H9 (cell line): ENCODE data around the gene ANKRD12. TPM values are rescaled to one million over a fixed set of nuclear protein-coding genes. Genes with fewer than 3 reads are reported as not detected.

ENCODE experiments used
- DNase-seq: peaks from one replicate; pipeline ENCODE4 v3.0.0-alpha.2; 2017
- H2AFZ ChIP-seq: one replicate; pipeline ENCODE4 v1.6.1; 2013; ENCODE audit warnings: mild to moderate bottlenecking, low read length, control low read depth, moderate library complexity
- H2AK5ac ChIP-seq: 2 replicates; pipeline ENCODE4 v1.6.1; 2013; ENCODE audit warnings: low read length, control low read depth, mixed read lengths; ENCODE audit not compliant: insufficient read length
- H2BK120ac ChIP-seq: one replicate; pipeline ENCODE4 v1.6.1; 2013; ENCODE audit warnings: low read depth, mild to moderate bottlenecking, low read length, control low read depth, inconsistent platforms; ENCODE audit not compliant: poor library complexity, severe bottlenecking
- H2BK12ac ChIP-seq: 2 replicates; pipeline ENCODE4 v1.6.1; 2013; ENCODE audit warnings: low read length, control low read depth, mixed read lengths, low read depth; ENCODE audit not compliant: insufficient read length
- H2BK15ac ChIP-seq: 2 replicates; pipeline ENCODE4 v1.6.1; 2013; ENCODE audit warnings: low read depth, low read length, control low read depth
- H2BK20ac ChIP-seq: one replicate; pipeline ENCODE4 v1.6.1; 2013; ENCODE audit warnings: low read depth, mild to moderate bottlenecking, low read length, control low read depth, inconsistent platforms; ENCODE audit not compliant: poor library complexity, severe bottlenecking
- H2BK5ac ChIP-seq: 2 replicates; pipeline ENCODE4 v1.6.1; 2013; ENCODE audit warnings: low read length, control low read depth, mixed read lengths; ENCODE audit not compliant: insufficient read length
- H3K14ac ChIP-seq: 2 replicates; pipeline ENCODE4 v1.6.1; 2013; ENCODE audit warnings: low read length, control low read depth; ENCODE audit not compliant: insufficient read depth
- H3K18ac ChIP-seq: 2 replicates; pipeline ENCODE4 v1.6.1; 2013; ENCODE audit warnings: low read depth, mild to moderate bottlenecking, mixed read lengths, low read length, control low read depth; ENCODE audit not compliant: insufficient read length
- H3K23ac ChIP-seq: 2 replicates; pipeline ENCODE4 v1.6.1; 2013; ENCODE audit warnings: low read length, control low read depth, mixed read lengths, low read depth; ENCODE audit not compliant: insufficient read length
- H3K23me2 ChIP-seq: 2 replicates; pipeline ENCODE4 v1.6.1; 2013; ENCODE audit warnings: low read depth, mild to moderate bottlenecking, mixed read lengths, low read length, control low read depth; ENCODE audit not compliant: insufficient read length, poor library complexity, severe bottlenecking
- H3K27ac ChIP-seq: 2 replicates; pipeline ENCODE4 v1.5.1; 2013; ENCODE audit warnings: low read length, control low read depth, mixed read lengths, low read depth; ENCODE audit not compliant: insufficient read length
- H3K27me3 ChIP-seq: 2 replicates; pipeline ENCODE4 v1.6.1; 2013; ENCODE audit warnings: low read length, control low read depth, inconsistent platforms; ENCODE audit not compliant: insufficient read depth
- H3K4ac ChIP-seq: 2 replicates; pipeline ENCODE4 v1.6.1; 2013; ENCODE audit warnings: low read depth, mild to moderate bottlenecking, control low read depth, inconsistent platforms, low read length, moderate library complexity
- H3K4me1 ChIP-seq: 2 replicates; pipeline ENCODE4 v1.6.1; 2013; ENCODE audit warnings: low read length, control low read depth, inconsistent platforms; ENCODE audit not compliant: insufficient read depth
- H3K4me2 ChIP-seq: 2 replicates; pipeline ENCODE4 v1.6.1; 2013; ENCODE audit warnings: low read length, control low read depth, mixed read lengths; ENCODE audit not compliant: insufficient read length, insufficient read depth
- H3K56ac ChIP-seq: 2 replicates; pipeline ENCODE4 v1.6.1; 2013; ENCODE audit warnings: low read depth, mild to moderate bottlenecking, mixed read lengths, low read length, control low read depth; ENCODE audit not compliant: insufficient read length
- H3K79me1 ChIP-seq: 2 replicates; pipeline ENCODE4 v1.6.1; 2013; ENCODE audit warnings: low read depth, mild to moderate bottlenecking, moderate library complexity, low read length, control low read depth, inconsistent platforms; ENCODE audit not compliant: insufficient read depth, poor library complexity, severe bottlenecking
- H3K79me2 ChIP-seq: 2 replicates; pipeline ENCODE4 v1.6.1; 2013; ENCODE audit warnings: low read length, control low read depth, inconsistent platforms; ENCODE audit not compliant: insufficient read depth
- H3K9ac ChIP-seq: 2 replicates; pipeline ENCODE4 v1.6.1; 2013; ENCODE audit warnings: low read length, control low read depth, mixed read lengths; ENCODE audit not compliant: insufficient read length; ENCODE audit errors: extremely low read depth
- H3K9me3 ChIP-seq: one replicate; pipeline ENCODE4 v1.6.1; 2013; ENCODE audit warnings: low read depth, low read length, inconsistent platforms; ENCODE audit not compliant: control insufficient read depth
- H3T11ph ChIP-seq: one replicate; pipeline ENCODE4 v1.6.1; 2013; ENCODE audit warnings: mild to moderate bottlenecking, low read length, control low read depth, inconsistent platforms
- H4K20me1 ChIP-seq: one replicate; pipeline ENCODE4 v1.6.1; 2013; ENCODE audit not compliant: control insufficient read depth, insufficient read length, insufficient read depth
- H4K5ac ChIP-seq: 2 replicates; pipeline ENCODE4 v1.6.1; 2013; ENCODE audit warnings: low read depth, mild to moderate bottlenecking, mixed read lengths, low read length, control low read depth; ENCODE audit not compliant: insufficient read length
- H4K8ac ChIP-seq: replicated peaks from 2 replicates; pipeline ENCODE4 v1.6.1; 2013; ENCODE audit warnings: low read length, control low read depth, mixed read lengths, low read depth; ENCODE audit not compliant: insufficient read length
- H4K91ac ChIP-seq: 2 replicates; pipeline ENCODE4 v1.6.1; 2013; ENCODE audit warnings: low read depth, mild to moderate bottlenecking, moderate library complexity, mixed read lengths, low read length, control low read depth; ENCODE audit not compliant: insufficient read length
- H3K27ac Mint-ChIP-seq, 3 experiments: 2 replicates in 2 of 3; 3 replicates in 1 of 3; pipeline ENCODE4 v1.8.0; 2020 to 2021; ENCODE audit warnings: mixed read lengths in 3 of 3, mild to moderate bottlenecking in 1 of 3, moderate library complexity in 1 of 3
- H3K27me3 Mint-ChIP-seq: 2 replicates; pipeline ENCODE4 v1.8.0; 2021; ENCODE audit warnings: low read depth, mild to moderate bottlenecking, moderate library complexity, mixed read lengths
- H3K36me3 Mint-ChIP-seq, 3 experiments: 2 replicates in 2 of 3; 3 replicates in 1 of 3; pipeline ENCODE4 v1.8.0; 2020 to 2021; ENCODE audit warnings: low read depth in 3 of 3, mixed read lengths in 3 of 3; ENCODE audit not compliant: insufficient read depth in 1 of 3
- H3K4me1 Mint-ChIP-seq, 2 experiments: 2 replicates each; pipeline ENCODE4 v1.8.0; 2020; ENCODE audit warnings: mixed read lengths in 2 of 2
- H3K4me3 Mint-ChIP-seq, 2 experiments: 2 replicates in 1 of 2; 3 replicates in 1 of 2; pipeline ENCODE4 v1.8.0; 2020 to 2021; ENCODE audit warnings: mild to moderate bottlenecking in 2 of 2, mixed read lengths in 2 of 2, moderate library complexity in 1 of 2
- H3K9me3 Mint-ChIP-seq, 2 experiments: 2 replicates in 1 of 2; 3 replicates in 1 of 2; pipeline ENCODE4 v1.8.0; 2020; ENCODE audit warnings: mild to moderate bottlenecking in 2 of 2, mixed read lengths in 2 of 2, moderate library complexity in 1 of 2
- WGBS: extraction: QIAGEN DNeasy Blood & Tissue Kit; methylation state at CpG from one replicate; pipeline ENCODE4 v1.1.7; 2013; ENCODE audit warnings: missing lambda C conversion rate, low lambda C conversion rate, mixed read lengths; ENCODE audit not compliant: insufficient read length; ENCODE audit errors: extremely low coverage; 5-methylcytosine and 5-hydroxymethylcytosine counted together
- total RNA-seq: library from RNA; stranded (reverse); gene quantifications from 2 replicates; pipeline ENCODE4 v1.2.1, GENCODE V29; 2021
- TF ChIP-seq, protein P1 (sequence below): fragments of 200-600 bp; sonication (generic); conservative IDR thresholded peaks from 3 replicates; pipeline ENCODE4 v1.8.0; 2021; ENCODE audit warnings: antibody characterized with exemption, mild to moderate bottlenecking

Gene ANKRD12
- total RNA-seq, 1 experiment from 2014 or later, result 38.9 TPM

DNA sequence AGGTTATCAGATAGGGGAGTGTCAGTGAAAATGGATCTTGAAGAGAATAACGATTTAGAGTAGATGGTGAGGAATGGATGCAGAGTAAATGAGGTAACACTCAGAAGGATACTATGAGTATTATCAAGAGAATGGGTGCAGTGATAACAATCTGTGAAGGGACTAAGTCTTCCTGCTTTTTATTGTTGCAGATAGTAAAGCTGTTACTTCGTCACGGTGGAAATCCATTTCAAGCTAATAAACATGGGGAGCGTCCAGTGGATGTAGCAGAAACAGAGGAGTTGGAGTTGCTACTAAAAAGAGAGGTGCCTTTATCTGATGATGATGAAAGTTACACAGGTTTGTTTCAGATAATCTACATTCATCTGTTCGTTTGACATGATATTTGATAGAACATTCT is 85.1 kb downstream of the ANKRD12 start:
- H4K20me1 ChIP-seq, result no peaks in the 10 kb centered on the region
- H3K9me3 ChIP-seq, result no peaks in the 10 kb centered on the region
- H4K5ac ChIP-seq, result no peak overlapping the region
- no peaks in the 10 kb centered on the region for H3K79me2 ChIP-seq
- no peak overlapping the region for H3K23ac ChIP-seq
- no peak overlapping the region for H2BK5ac ChIP-seq
- no peak overlapping the region for H3K4me2 ChIP-seq
- Mint-ChIP-seq H3K4me3 (no peak overlapping the region), H3K4me1 (no peaks in the 10 kb centered on the region), H3K27ac (no peak overlapping the region; a peak in 1 of 7 replicates), H3K36me3 (peaks cover 10 to 28% (median 26%) of the 10 kb centered on the region in 3 experiments; a peak in 6 of 7 replicates), H3K27me3 (no peaks in the 10 kb centered on the region), H3K9me3 (no peaks in the 10 kb centered on the region)
- no peaks in the 10 kb centered on the region for H3K23me2 ChIP-seq
- no peak overlapping the region for H3K18ac ChIP-seq
- no peaks in the 10 kb centered on the region for H3K27me3 ChIP-seq
- no peak overlapping the region for H4K8ac ChIP-seq
- WGBS, result 100% methylated on average over 1 of the region's 5 CpGs
- H3K4me1 ChIP-seq, result no peaks in the 10 kb centered on the region; the same call in 1 of the 2 replicates
- DNase-seq, result no peak
- TF ChIP-seq, protein P1, sequence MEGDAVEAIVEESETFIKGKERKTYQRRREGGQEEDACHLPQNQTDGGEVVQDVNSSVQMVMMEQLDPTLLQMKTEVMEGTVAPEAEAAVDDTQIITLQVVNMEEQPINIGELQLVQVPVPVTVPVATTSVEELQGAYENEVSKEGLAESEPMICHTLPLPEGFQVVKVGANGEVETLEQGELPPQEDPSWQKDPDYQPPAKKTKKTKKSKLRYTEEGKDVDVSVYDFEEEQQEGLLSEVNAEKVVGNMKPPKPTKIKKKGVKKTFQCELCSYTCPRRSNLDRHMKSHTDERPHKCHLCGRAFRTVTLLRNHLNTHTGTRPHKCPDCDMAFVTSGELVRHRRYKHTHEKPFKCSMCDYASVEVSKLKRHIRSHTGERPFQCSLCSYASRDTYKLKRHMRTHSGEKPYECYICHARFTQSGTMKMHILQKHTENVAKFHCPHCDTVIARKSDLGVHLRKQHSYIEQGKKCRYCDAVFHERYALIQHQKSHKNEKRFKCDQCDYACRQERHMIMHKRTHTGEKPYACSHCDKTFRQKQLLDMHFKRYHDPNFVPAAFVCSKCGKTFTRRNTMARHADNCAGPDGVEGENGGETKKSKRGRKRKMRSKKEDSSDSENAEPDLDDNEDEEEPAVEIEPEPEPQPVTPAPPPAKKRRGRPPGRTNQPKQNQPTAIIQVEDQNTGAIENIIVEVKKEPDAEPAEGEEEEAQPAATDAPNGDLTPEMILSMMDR, result no peak
- H4K91ac ChIP-seq, result no peak overlapping the region
- H2AFZ ChIP-seq, result no peak overlapping the region
- H2AK5ac ChIP-seq, result no peak overlapping the region
- no peak overlapping the region for H3K27ac ChIP-seq
- no peak overlapping the region for H3T11ph ChIP-seq
- no peak overlapping the region for H2BK120ac ChIP-seq
- no peak overlapping the region for H2BK15ac ChIP-seq
- no peak overlapping the region for H2BK20ac ChIP-seq
- H3K9ac ChIP-seq, result no peak overlapping the region
- H2BK12ac ChIP-seq, result no peak overlapping the region
- no peak overlapping the region for H3K4ac ChIP-seq
- H3K79me1 ChIP-seq, result no peaks in the 10 kb centered on the region
- no peak overlapping the region for H3K14ac ChIP-seq
- no peak overlapping the region for H3K56ac ChIP-seq
